Vein endothelial cell (primary cell): Measurements from ENCODE around the gene FAM186B. TPM values are rescaled to one million over a fixed set of nuclear protein-coding genes. Genes with fewer than 3 reads are reported as not detected.

ENCODE experiments used
- small RNA-seq: library from RNA; depleted of rRNA; stranded (forward); fragments of <200 nt; gene quantifications from one replicate; pipeline ENCODE3, GENCODE V24; 2012
- total RNA-seq: library from RNA; depleted of rRNA; stranded (reverse); fragments of >200 nt; gene quantifications from 2 replicates; pipeline ENCODE4 v1.2.3, GENCODE V29; 2012

Gene FAM186B, protein sequence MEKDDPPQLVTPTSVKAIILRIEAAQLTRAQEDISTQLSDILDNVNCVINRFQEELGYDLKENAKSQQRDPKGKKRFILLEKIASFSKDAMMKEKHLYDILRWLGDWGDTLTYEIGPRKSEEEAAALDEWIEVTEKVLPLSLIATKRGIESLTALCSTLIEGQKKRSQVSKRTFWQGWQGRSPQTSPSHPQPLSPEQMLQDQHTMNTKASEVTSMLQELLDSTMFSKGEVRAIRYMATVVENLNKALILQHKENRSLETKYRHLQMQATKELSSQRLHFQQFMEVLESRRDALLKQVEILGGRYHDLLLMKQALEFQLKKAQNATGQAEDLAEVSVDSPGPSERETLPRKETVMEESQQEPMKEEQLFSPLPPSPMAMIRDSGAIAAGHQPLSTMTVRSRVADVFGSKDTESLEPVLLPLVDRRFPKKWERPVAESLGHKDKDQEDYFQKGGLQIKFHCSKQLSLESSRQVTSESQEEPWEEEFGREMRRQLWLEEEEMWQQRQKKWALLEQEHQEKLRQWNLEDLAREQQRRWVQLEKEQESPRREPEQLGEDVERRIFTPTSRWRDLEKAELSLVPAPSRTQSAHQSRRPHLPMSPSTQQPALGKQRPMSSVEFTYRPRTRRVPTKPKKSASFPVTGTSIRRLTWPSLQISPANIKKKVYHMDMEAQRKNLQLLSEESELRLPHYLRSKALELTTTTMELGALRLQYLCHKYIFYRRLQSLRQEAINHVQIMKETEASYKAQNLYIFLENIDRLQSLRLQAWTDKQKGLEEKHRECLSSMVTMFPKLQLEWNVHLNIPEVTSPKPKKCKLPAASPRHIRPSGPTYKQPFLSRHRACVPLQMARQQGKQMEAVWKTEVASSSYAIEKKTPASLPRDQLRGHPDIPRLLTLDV
- 0.48 and 0.65 TPM in 2 replicates for total RNA-seq

DNA sequence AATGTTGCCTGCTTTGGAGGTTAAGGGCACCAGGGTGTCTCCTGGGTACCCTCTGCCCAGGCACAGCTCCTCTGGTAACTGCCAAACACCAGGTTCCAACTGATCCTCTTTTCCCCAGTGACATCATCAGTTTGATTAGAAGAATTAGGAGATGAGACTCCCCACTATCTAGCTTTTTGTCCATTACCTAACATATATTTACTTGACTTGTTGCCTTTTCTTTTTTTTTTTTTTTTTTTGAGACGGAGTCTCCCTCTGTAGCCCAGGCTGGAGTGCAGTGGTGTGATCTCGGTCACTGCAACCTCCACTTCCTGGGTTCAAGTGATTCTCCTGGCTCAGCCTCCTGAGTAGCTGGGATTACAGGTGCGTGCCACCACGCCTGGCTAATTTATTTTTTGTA lies at the start of gene FAM186B:
TSS of gene FAM186B (minus strand) at position 101 of the 400 bp plus-strand sequence. CDS start 162 bp downstream, outside the sequence.

DNA sequence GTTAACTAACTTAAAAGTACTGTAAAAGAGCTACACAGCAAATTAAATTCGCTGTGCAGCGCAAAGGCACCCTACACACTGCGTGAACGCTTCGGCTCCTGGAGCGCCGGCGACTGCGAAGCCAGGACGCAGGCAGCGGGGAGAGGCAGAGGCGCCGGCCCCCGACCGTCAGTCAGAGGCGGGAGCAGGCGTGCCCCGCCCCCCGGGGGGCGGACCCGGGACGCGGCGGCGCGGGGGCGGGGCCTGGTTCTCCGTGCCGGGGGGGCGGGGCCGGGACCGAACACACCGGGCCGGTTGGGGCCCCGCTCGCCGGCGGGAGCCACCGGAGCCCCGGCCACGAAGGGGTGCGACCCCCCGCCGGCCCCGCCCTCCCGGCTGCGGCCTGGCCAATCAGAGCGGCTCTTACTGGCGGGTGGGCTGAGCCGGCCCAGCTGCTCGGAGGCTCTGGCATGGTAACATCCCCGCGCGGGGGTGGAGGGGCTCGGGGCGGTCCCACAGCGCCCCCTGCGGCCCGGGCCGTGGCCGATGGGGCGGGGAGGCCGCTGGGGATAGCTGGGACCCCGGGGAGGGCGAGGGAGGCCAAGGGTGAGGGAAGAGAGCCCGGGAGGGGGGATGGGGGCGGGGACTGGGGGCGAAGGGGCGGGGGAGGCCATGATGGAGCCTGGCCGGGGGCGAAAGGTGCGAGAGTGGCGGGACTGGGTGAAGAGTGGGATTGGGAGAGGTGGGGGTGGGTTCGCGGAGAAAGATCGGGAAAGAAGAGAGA lies 17.9 kb upstream of the FAM186B start, which contains the start of gene PRPF40B:
TSS of gene PRPF40B (plus strand) at position 420 of the 763 bp plus-strand sequence. CDS start at position 450, 30 bp downstream.

DNA sequence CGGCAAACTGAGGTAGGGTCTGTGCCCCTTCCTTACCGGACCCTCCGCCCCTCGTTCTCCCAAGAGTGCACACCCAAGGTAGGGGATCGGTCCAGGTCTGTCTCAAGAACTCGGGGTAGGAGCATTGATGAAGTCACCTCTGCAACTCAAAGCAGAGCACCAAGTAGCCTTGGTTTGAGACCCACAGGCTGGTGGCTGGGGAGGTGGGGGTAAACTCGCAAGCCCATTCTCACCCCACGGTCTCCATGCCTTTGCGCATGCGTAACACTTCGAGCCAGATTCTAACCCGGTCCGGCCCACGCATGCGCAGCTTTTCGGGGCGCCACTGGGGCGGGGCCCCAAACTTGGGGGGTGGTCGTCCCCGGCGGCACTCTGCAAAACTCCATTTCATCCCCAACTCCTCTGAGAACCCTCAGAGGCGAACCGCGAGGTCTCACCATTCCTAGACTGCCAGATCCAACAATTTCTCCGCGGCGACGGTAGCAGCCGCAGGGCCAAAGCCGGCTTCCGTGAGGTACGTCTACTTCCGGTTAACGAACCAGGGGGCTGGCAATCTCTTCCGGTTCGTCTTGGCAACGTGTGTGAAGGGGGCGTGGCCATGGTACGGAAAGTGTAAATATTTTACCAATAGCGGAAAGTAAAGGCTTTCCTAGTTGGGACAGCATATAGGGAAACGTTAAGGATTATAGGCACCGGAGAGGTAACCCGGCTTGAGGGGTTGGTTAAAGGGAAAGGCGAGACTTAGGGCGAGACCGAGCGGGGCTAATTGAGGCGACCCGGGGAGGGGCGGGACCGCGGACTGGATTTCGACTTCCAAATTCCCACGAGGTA lies 37.6 kb downstream of the FAM186B start, which contains the start of gene MCRS1:
TSS of gene MCRS1 (minus strand) at position 532 of the 831 bp plus-strand sequence. CDS start 1,411 bp downstream, outside the sequence.

DNA sequence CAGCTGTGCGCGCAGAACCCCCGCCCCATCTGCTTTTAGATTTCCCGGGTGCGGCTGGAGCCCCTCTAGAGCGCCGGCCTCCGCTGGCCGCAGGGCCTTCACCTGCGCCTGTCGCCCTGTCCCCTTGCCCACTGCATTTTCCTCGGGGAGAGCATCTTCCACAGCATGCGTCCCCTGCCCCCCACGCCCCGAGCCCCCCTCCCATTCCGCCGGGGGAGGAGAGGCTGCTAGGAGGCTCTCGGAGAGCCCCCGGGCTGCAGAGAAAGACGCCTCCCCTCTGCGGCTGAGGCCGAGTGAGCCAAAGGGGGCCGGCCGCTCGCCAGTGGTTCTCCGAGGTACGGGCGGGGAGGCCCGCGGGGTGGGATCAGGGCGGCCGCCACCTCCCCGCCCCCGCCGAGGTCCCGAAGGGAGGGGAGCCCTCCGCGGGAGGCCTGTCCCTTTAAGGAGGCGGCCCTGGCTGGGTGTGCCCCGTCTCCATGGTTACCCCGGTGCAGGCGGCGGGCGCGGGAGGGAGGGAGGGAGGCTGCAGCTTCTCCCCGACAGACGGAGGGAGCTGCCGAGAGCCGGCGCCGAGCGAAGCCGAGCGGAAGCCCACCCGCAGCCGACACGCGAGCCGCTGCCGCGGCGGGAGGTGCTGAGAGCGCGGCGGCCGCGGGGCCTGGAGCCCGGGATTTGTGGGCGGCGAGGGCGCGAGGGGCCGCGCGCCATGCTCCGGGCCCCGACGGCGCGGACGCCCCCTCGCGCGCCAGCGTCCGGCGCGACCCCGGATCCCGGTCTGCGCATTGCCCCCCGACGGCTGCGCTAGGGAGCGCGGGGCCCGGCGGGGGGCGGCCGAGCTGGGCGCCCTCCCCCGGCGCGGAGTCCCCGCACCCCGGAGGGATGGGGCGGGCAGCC lies 66.7 kb downstream of the FAM186B start, which contains the start of gene KCNH3:
TSS of gene KCNH3 (plus strand) at position 521 of the 894 bp plus-strand sequence. CDS start 387 bp downstream, outside the sequence.

Small RNA genes within 50 kb of the gene (small RNA-seq; reads per million reads assigned to genes)
- gene HIGD1AP9 (not detected), gene POLR2KP1 (not detected), gene RNU6-834P (not detected)

Other genes with a start within 250 kb of the FAM186B start
- gene SPATS2, start 238.2 kb downstream of the FAM186B start, total RNA-seq = 50.6 and 61.0 TPM in 2 replicates
- under 0.01 TPM in 1 of 2 replicates, not detected in the other for gene KCNH3, start 66.6 kb downstream of the FAM186B start, total RNA-seq
- gene MCRS1, start 37.5 kb downstream of the FAM186B start, total RNA-seq = 68.9 and 78.4 TPM in 2 replicates
- gene PRPF40B, start 17.9 kb upstream of the FAM186B start, total RNA-seq = 3.7 and 4.6 TPM in 2 replicates
- gene FMNL3, start 101.8 kb upstream of the FAM186B start, total RNA-seq = 135 and 136 TPM in 2 replicates
- 376 and 434 TPM in 2 replicates for gene TMBIM6, start 135.9 kb upstream of the FAM186B start, total RNA-seq
- 28.2 and 37.2 TPM in 2 replicates for gene NCKAP5L, start 222.8 kb upstream of the FAM186B start, total RNA-seq
- 2.6 and 3.4 TPM in 2 replicates for gene BCDIN3D, start 237.5 kb upstream of the FAM186B start, total RNA-seq